Stimulated activated CD4-positive, alpha-beta T cell treated with anti-CD3 and anti-CD28 coated beads, Interleukin-12 subunit alpha, Interleukin-12 subunit beta, amount 100 ng/mL, for 48 hours (primary cell): ENCODE measurements around the gene PPM1G.

ENCODE experiments used
- DNase-seq, 3 donors: peaks; one replicate each; pipeline ENCODE4 v3.0.0-alpha.2; 2020; ENCODE audit warnings: low read depth in 2 of 3, low spot score in 1 of 3

PPM1G gene

DNA sequence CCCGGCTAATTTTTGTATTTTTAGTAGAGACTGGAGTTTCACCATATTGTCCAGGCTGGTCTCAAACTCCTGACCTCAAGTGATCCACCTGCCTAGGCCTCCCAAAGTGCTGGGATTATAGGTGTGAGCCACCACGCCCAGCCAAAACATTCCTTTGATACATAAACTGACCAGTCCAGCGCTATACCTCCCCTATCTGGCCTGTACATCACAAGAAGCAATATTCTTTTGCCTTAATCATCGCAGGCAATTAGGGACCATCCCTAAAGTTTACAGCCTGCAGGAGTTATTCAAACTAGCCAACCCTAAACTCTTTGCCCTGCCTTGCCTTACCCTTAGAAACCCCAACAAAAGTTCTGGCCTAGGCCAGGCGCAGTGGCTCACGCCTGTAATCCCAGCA is 6.8 kb upstream of the PPM1G start:
- no peak for DNase-seq

DNA sequence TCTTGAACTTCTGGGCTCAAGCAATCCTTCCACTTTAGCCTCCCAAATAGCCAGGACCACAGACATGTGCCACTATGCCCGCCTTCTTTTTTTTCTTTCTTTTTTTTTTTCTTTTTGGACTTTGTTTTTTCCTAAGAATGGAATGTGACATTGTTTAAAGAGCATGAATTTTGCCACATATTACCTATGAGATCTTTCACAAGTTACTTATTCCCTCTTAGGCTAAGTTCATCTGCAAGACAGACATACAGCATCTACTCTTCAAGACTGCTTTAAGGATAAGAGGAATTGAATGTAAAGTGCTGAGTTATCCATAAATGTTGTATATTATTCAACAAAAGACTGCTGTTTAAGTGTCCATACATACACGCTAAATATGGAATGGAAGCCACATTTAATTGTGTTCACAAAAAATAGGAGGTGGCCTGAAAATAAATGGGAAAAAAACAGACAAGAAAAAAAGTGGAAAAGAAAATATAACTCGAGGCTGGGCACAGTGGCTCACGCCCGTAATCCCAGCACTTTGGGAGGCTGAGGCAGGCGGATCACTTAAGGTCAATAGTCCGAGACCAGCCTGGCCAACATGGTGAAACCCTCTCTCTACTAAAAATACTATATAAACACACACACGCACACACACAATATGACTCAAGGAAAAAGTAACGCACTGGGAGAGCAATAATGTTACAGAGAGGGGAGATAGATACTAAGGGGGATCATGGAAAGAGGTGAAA is 3.2 kb upstream of the PPM1G start:
- no peak for DNase-seq

DNA sequence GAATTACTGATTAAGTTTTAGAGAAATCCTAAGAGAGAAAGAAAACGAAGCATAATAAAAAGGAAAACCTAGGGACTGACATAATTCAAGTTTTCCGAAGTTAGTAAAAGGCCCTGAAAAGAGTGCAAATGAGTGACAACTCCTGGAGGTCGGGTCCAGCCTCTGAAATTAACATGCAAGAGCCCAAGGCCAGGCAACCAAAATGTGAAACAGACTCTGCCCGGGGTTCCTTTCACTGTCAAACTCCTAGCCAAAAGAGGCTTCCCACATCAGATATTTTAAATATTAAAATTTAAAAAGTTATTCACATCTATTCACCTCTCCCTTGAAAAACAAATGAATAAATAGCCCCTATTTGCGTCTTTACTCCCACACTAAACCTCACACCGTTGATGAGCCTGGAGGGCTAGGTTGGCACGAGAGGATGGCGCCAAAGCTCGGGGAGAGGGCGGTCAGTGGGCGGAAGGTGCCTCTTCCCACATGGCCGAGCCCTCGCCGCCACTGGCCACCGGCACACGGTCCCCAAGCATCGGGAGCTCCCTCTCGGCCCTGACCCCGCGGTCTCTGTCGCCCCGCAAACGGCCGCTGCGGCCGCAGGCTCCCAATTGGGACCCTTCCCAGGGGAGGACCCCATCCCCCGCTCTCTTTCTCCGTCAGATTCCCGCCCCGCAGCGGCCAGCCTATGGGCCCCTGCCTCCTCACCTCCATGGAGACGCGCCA is 630 bp downstream of the PPM1G start:
- DNase-seq, result peak in 1 of 3 donors; percentile 15

DNA sequence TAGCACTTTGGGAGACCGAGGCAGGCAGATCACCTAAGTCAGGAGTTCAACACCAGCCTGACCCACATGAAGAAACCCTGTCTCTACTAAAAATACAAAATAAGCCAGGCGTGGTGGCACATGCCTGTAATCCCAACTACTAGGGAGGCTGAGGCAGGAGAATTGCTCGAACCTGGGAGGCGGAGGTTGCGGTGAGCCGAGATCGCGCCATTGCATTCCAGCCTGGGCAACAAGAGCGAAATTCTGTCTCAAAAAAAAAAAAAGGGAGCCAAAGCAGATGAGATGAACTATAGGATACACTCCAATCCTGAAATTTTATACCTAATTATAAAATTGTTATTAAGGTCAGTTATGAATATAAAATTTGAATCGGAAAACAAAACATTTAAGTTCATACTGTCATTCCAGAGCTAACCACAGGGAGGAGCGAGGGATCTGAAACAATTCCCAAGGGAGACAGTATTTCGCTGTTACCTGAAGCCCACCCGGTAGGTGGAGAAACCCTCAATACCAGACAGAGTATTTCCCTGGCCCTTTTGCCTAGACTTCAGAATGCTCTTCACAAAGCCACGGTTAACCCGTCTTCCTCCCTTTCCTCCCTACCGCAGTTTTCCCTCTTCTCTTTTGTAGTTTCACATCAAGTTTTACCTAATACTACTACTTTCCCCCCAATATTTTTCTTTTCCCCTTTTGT is 1.4 kb downstream of the PPM1G start:
- DNase-seq, result no peak

DNA sequence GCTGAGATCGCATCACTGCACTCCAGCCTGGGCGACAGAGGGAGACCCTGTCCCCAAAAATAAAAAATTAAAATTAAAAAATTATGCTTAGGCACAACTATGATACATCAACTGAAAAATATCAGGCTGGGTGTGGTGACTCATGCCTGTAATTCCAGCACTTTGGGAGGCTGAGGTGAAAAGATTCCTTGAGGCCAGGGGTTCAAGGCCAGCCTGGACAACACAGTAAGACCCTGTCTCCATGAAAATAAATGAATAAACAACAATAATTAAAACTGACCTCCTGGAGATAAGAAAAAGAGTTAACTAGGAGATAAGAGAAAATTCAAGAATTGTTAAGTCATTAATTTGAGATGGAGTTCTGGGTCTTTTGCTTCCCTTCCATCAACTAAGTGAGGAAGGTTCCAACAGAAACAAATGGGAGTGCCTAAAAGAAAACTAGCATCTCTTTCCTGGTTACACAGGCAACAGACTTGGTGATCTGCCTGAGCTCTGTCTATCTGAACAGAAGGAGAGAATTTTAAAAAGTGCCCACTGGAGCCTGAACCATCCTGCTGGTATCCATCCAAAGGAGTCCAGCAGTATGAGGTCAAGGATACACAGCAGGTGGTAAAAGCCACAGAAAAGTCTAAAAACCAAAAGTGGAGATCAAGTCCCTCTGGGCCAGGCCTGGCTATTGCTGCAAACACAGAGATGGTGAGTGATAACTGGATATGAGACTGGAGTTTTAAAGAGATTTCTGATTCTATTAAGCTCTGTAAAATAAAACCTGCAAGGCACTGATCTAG is 8.8 kb downstream of the PPM1G start:
- DNase-seq, result no peak

DNA sequence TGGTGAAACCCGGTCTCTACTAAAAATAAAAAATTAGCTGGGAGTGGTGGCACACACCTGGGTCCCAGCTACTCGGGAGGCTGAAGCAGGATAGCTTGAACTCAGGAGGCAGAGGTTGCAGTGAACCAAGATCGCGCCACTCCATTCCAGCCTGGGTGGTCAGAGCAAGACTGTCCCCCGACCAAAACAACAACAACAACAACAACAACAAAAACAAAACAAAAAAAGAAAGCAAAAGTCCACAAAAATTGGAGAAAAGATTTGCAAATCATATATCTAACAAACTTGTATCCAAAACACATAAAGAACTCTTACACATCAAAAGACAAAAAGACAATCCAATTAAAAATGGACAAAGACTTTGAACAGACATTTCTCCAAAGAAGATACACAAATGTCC is 10.4 kb downstream of the PPM1G start:
- no peak for DNase-seq

DNA sequence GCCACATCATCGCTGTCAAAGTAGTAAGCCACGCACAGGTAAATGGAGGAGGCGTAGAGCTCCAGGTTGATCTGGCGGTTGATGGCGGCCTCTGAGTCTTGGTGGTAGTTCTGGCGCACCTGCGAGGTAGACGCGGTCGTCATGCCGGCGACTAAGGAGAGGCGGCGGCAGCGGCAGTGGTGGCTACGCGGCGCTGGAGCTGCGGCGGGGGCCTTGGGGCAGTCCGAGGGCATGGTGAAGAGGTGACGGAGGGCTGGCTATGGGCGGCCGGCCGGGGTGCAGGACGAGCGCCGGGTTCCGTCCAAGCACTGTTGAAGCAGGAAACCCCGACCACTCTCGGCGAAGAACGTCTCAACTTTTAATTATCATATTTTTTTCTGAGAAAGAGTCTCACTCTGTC is 16.2 kb downstream of the PPM1G start:
- no peak for DNase-seq

DNA sequence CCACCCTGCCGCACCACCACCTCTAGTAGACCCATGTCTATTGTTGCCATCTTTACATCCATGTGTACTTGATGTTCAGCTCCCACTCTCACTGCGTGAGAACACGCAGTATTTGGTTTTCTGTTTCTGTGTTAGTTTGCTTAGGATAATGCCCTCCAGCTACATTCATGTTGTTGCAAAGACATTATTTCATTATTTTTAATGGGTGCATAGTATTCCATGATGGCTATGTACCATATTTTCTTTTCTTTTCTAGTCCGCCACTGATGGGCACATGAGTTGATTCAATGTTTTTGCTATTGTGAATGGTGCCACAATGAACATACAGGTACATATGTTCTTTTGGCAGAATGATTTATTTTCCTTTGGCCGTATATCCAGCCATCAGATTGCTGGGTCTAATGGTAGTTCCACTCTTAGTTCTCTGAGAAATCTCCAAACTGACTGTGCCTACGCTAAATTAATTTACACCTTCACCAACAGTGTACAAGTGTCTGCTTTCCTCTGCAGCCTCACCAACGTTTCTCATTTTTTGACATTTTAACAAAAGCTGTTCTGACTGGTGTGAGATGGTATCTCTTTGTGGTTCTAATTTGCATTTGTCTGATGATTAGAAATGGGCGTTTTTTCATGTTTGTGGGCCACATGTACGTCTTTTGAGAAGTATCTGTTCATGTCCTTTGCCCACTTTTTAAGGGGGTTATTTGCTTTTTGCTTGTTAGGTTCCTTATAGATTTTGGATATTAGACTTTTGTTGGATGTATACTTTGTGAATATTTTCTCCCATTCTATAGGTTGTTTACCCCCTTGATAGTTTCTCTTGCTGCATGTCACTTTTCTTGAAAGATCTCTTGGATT is 18.3 kb downstream of the PPM1G start:
- no peak for DNase-seq

DNA sequence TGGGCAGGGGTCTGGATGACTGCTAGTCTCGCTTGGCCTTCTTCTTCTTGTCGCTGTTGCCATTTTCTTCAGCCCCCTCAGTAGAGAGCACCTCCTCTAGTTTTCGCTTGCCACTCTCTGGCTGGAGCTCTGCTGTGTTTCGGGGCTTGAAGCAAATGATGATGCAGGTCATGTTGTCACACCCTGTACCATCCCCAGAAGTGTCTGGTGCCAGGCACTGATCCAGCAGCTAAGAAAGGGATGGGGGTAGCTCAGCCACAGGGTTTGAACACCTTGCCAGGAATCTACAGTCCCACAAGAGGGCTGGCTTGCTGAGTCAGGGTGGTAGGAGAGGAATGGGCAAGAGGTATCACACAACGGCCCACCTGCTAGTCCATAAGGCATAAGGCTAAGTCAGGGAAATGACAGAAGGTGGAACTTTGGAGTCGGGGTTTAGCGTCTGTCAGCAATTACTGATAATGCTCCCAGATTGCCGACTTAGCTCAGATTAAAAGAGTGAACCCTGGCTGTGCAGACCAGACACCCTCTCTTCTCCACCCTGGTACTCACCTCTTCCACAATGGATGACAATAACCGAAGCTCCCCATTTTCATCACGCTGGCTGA is 27.7 kb downstream of the PPM1G start:
- DNase-seq, result no peak

DNA sequence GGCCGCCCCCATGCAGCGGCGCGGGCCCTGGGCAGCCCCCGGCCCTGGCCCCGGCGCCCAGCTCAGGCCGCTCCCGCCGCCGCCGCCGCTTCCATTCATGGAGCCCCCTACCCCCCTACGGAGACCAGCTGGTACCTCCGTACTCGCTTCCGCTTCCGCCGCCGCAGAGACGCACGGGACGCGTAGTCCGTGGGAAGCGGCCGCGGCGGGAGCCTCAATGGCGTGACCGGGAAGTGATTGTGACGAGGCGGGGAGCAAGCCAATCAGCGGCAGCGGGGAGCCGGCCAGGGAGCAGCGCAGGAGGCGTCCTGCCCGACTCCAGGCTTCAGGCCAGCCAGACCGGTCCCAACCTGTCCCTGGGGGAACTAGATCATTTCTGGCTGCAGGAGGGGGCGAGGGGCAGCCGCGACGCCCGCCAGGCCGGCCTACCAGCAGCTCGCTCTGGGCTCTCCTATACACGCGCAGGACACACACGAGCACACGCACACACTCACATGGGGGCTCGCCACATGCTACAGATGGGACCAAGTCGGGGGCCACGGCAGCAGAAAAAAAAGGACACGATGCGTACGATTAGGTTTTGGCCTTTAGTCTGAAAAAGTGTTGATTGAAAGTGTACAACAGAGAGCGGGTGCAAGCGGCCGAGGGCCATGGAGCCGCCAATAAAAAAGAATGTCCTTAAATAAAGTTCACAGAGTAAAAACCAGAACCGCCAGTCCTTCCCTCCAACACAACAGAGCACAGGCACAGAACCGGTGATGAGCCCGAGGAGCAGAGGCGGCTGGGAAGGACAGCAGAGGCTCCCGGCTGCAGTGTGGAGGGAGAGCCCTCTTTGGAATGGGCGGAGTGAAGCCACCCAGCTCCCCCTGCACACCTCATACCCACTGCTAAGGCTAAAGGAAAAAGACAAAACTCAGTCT is 28.5 kb downstream of the PPM1G start, which contains the start of gene ZNF513:
ZNF513 (minus strand) TSS at position 109 of the 920 bp plus-strand sequence. CDS start 208 bp downstream, outside the sequence.
- peak; percentile 76 to 87 (median 84) for DNase-seq

DNA sequence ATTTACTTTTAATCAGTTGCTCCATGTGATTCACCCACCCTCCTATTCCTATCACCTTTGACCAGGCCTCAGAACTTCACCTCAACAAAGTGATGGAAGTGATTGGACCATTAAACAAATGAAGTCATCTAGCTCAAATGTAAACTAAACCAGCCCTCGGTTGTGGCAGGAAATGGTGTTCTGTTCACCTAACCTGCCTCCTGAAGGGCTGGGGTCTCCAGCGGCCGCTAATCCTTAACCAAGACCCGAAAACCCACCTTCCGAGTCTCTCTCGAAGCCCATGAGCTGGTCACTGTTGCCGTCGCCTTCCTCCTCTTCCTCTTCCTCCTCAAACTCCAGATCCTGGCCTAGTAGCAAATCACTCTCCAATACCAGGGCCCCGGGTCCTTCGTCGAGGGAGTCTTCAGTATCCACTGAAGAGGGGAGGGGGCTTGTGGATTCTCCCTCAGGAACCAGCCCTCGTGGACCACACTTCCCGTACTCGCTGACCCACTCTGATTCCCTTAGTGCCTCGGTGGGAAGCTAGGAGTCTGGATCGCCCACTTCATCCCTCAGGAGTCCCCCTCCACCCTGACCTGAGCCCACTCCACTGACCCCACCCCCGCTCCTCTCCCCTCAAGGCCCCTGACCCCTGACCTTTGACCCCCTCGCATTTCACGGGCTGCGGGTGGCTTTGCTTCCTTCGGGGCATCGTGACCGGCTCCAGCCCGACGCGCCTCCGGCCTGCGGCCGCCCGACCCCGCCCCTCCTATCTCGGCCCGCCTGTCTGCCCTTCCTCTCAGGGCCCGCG is 29.4 kb downstream of the PPM1G start:
- peak in 2 of 3 donors; percentile 13 to 41 for DNase-seq

DNA sequence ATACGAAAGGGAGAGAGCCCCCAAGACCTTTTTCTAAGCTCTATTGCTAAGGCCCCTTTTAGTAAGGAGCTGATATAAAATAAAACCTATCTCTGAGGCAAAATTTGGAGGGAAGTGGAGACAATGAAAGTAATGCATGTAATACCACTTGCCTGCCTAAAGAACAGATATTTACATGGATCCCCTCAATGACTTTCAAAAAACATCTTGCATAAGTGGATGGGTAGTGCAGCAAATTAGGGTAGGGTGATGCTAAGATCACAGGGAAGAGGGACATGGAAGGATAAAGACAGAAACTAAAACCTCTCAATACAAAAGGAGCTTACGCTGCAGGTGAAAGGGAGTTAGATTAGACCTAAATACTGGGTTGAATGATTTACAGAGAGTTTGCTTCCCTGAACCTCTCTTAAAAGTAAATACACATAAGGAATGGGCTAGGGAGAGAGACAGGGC is 30.0 kb downstream of the PPM1G start:
- DNase-seq, result no peak

DNA sequence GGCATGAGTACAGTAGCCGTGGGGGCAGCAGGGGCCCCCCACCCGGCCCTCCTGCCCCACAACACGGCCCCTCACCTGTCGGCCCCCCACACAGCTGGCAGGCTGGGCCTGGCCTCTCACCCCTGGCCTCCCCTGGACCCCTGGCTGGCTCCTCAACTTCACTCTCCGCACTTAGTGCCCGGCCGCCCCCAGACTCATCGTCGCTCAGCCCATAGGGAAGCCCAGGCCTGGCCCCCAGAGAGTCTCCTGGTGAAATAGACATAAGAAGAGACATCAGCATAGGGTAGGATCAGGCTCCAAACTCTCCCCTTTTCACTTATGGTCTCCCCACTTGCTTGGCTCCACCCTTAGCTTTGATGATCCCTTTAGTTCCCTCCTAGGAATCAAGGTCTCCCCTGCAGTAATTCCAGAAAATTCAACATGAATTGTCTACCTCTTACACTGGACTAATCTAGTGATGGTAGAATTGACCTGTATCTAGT is 30.5 kb downstream of the PPM1G start:
- DNase-seq, result no peak

DNA sequence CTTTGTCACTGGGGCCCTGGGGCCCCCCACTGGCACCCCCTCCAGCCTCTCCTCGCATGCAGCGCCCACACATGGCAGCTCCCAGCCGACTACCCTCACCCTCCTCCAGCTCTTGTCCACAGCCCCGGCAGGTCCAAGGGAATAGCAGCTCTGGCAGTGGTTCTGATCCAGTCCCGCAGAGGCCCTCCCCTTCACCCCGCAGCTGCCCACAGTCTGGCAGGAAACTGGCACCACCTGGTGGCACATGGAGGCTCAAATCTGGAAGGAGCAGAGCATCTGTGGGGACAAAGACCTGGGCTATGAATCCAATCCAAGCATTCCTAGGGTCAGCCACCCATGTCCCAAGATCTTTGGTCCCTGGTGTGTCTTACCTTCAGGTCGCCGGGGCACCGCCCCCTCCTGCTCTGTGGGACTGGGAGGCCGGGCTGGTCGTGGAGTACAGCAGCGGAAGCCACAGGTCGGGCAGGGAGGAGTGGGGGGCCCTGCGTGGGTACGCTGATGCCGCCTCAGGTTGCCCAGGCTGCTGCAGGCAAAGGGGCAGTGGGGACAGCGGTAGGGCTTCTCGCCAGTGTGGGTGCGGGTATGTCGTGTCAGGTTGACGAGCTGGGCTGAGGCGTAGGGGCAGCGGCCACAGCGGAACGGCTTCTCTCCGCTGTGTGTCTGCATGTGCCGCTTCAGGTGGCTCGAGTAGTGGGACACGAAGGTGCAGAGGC is 31.1 kb downstream of the PPM1G start:
- no peak for DNase-seq

DNA sequence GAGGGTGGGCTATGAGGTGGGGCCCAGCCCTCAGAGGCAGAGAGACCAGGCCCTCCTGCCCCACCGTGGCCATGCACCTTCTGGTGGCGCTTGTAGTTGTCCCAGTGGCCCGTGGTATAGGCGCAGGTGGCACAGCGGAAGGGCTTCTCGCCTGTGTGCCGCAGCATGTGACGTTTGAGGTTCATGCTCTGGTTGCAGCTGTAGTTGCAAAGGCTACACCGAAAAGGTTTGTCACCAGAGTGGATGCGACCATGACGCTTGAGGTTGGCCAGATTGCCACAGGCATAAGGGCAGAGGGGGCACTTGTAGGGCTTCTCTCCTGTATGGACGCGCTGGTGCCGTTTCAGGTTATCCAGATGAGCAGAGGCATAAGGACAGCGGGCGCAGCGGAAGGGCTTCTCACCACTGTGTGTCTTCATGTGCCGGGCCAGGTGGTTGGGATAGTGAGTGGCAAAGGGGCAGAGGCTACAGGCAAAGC is 31.7 kb downstream of the PPM1G start:
- no peak for DNase-seq

DNA sequence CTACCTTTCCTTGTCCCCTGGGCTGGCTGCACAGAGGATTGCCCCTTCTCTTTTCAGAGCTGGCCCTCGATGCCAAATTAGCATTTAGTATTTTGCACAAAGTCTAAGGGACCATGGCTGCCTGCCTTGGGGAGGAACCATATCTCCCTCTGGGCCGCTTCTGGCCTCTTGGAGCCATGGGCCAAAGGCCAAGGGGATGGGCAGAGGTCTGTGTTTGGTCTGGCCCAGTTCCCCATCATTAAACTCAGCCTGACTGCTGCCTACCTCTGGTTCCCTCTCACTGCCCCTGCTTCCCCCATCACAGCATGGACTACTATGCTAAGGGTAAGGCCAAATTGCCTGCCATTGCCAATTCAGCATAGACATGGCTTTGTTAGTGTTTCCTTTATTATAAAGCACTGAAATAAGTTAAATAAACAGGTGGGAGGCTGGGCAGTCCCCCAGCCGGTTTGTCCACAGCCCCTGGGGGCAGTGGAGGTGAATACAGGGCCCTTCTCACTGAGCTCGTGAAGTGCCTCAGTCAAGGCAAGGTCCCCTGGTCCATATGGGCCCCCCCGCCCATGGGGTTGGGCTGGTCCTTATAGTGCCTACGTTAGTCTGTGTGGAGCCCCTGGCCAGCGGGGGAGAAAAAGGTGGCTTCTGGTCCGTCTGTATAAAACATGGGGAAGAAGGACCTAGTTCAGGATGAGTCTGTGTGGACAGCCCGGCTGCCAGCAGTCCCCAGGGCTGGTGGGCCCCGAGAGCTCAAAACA is 32.3 kb downstream of the PPM1G start:
- no peak for DNase-seq
